ENCODE data around the gene OSBPL9.
"Not testable (repeated sequence)": the region's sequence is repeated elsewhere in the genome, so short reads cannot be mapped to it uniquely, and the experiment has no call there.

OSBPL9 gene

DNA sequence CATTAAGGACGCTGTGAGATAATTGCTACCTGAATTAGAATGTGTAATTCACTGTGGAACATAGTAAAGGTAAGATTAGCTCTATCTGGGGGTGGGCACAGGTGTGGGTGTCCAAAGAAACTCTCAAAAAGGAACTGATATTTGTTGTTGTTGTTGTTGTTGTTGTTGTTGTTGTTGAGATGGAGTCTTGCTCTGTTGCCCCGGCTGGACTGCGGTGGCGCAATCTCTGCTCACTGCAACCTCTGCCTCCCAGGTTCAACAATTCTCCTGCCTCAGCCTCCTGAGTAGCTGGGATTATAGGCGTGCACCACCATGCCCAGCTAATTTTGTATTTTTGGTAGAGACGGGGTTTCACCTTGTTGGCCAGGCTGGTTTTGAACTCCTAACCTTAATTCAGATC lies 6.8 kb upstream of the OSBPL9 start:
- not testable (repeated sequence) for DNase-seq (ENCODE audit: low read depth in 2 of 2)

- DNase-seq (ENCODE audit: low read depth in 2 of 2): no peak
These were observed 6.3 kb upstream of the OSBPL9 start for GRCh38 chr1:51610637-51611036.

- no peak for DNase-seq (ENCODE audit: low read depth in 2 of 2)
These were observed 4.4 kb upstream of the OSBPL9 start for GRCh38 chr1:51612447-51612961.

- no peak for DNase-seq (ENCODE audit: low read depth in 2 of 2)
These were observed 1.1 kb upstream of the OSBPL9 start for GRCh38 chr1:51615780-51616291.

DNA sequence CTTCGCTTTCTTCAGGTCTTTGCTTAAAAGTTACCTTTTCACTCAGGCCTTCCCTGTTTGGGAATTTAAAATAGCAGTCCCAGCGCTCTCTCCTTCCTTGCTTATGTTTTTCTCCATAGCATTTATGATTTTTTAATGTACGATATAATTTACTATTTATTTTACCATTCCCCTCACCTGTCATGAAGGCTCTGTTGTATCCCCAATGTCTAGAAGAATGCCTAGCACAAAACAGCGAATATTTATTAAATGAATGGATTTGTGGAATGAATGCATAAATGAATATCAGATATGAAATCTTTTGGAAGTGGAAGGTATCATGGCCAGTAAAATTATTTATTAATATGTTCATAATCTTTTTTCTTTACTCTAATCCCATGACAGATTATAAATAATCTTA lies 402 bp upstream of the OSBPL9 start:
- DNase-seq (ENCODE audit: low read depth in 2 of 2): no peak

GRCh38 chr1:51618715-51619114 lies 1.8 kb downstream of the OSBPL9 start:
- no peak for DNase-seq (ENCODE audit: low read depth in 2 of 2)

- no peak for DNase-seq (ENCODE audit: low read depth in 2 of 2)
These were observed 3.6 kb downstream of the OSBPL9 start for GRCh38 chr1:51620470-51620869.

- DNase-seq (ENCODE audit: low read depth in 2 of 2): no peak
These were observed 4.3 kb downstream of the OSBPL9 start for GRCh38 chr1:51621161-51621560.

GRCh38 chr1:51621841-51622454 lies 5.1 kb downstream of the OSBPL9 start:
- DNase-seq (ENCODE audit: low read depth in 2 of 2): no peak

DNA sequence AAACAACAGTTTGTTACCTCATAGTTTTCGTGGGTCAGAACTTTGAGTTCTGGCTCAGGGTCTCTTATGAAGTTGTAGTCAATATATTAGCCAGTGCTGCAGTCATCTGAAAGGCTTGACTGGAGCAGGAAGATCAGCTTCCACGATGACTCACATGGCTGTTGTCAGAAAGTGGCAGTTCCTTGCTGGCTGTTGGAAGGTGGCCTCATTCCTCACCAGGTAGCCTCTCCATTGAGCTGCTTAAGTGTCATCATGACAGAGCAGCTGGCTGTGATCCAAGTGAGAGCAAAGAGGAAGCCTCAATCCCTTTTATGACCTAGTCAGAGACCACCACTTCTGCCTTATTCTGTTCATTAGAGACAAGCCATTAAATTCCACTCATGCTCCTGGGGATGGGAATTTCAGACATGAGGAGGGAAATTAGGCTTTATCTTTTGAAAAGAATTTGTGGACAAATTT lies 5.6 kb downstream of the OSBPL9 start:
- DNase-seq (ENCODE audit: low read depth in 2 of 2): no peak

DNA sequence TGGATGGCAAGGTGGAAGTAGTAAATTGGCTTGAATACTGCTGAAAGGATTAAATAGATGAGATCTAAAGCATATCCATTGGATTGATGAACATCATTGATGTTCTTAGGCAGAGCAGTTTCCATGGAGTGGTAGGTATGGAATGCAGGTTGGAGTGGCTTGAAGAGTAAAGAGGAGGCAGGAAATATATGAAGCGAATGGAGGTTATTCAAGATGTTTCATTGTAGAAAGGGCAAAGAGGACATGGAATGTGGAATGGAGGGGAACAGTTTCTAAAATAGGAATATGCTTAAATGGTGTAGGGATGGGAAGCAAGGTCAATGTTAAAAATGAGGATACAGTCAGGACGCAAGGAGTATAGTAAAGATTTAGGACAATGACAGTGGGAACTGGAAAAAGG lies 6.1 kb downstream of the OSBPL9 start:
- no peak for DNase-seq (ENCODE audit: low read depth in 2 of 2)

- no peak for DNase-seq (ENCODE audit: low read depth in 2 of 2)
These were observed 6.6 kb downstream of the OSBPL9 start for GRCh38 chr1:51623450-51623849.

DNA sequence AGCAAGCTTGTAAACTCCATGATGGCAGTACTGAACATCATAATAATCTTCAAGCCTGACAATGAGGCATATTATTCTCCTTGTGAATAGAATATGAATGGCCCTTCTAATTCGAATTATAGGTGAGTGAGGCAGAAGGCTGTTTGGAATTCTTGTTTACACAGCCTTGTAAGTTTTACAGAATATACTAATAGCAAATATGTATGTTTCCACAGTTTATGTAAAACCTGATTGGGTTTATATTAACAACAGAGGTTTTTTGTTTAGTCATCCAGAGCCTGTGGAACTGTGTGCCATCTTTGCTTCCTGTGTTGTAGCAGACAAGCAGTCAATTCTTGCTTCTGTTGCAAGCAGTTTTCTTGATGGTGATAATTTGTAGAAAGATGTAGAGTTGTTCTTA lies 8.0 kb downstream of the OSBPL9 start:
- no peak for DNase-seq (ENCODE audit: low read depth in 2 of 2)

DNA sequence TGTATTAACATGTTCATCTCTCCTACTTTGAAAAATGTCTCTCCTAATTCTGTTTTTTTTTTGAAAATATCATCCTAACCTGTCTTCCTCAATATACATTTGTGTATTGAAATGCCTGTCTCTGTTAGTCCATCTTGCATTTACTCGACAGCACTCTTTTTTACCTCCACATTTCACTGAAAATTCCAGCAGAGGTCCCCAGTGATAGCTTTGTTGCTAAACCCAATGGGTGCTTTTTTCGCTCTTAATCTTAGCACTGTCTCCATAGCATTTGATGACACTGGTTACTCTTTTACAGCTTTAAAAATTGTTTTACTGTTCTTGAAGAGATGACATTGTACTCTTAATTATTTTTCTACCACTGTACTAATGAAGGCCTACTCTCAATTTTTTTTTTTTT lies 10.8 kb downstream of the OSBPL9 start:
- DNase-seq (ENCODE audit: low read depth in 2 of 2): no peak

DNA sequence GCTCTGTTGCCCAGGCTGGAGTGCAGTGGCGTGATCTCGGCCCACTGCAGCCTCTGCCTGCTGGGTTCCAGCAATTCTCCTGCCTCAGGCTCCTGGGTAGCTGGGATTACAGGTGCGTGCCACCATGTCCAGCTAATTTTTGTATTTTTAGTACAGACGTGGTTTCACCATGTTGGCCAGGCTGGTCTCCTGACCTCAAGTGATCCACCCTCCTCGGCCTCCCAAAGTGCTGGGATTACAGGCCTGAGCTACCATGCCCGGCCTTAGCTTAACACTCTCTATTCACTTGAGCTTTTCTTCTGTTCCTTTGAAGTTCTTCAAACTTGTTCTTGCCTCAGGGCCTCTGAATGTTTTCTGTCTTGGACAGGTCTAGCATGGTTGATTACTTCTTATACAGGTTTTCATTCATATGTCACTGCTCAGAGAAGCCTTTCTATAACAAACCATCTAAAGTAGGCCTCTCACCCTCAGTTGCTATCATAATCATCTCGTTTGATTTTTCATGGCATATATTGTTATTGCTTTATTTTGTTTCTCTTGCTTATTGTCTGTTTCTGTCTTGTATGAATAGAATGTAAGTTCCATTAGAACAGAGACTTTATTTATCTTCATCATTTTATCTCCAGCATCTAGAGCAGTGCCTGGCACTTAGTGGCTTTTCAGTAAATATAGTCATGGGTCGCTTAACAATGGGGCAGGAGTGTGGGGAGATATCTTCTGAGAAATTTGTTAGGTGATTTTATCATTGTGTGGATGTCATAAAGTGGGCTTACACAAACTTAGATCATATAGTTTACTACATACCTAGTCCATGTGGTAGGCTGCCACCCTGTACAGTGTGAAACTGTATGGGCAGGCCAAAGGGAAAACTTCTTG lies 12.1 kb downstream of the OSBPL9 start:
- no peak for DNase-seq (ENCODE audit: low read depth in 2 of 2)

DNA sequence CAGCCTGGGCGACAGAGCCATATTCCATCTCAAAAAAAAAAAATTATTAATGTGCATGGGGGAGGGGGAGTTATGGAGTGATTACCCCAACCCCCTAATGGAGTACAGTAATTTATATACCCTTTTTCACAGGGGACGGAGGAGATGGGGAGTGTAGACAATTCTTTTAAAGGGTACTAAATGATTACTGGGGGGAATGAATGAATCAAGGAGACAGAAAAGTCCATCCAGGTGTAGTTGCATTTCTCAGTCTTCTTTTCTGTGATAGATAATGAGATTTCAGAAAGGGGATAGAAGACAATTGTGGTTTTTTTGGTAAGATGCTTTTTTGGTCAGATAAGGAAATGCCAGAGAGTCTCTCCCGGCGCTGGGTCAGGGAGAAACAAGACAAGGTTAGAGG lies 13.0 kb downstream of the OSBPL9 start:
- DNase-seq (ENCODE audit: low read depth in 2 of 2): no peak

DNA sequence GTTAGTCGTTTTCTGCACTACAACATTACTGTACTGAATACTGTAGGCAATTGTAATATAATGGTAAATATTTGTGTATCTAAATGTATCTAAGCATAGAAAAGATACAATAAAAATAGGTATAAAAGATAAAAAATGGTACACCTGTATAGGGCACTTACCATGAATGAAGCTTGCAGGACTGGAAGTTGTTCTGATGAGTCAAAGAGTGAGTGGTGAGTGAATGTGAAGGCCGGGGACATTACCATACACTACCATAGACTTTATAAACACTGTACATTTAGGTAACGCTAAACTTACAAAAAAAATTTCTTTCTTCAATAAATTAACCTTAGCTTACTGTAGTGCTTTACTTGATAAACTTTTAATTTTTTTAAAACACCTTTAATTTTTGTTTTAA lies 13.5 kb downstream of the OSBPL9 start:
- DNase-seq (ENCODE audit: low read depth in 2 of 2): no peak

DNA sequence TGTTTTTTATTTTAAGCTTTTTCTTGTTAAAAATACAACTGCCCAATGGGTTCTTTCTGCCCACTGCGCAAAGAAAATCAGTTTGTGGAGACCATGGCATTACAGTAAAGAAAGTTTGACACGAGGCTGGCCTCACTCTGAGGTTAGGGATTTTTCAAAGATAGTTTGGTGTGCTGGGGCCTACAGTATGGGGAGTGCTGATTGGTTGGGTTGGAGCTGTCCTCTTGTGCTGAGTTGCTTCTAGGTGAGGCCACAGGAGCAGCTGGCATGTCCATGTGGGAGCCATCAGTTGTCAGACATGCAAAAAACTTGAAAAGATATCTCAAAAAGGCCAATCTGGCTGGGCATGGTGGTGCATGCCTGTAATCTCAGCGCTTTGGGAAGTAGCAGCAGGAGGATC lies 14.0 kb downstream of the OSBPL9 start:
- no peak for DNase-seq (ENCODE audit: low read depth in 2 of 2)

GRCh38 chr1:51631747-51632146 lies 14.9 kb downstream of the OSBPL9 start:
- DNase-seq (ENCODE audit: low read depth in 2 of 2): no peak

- no peak for DNase-seq (ENCODE audit: low read depth in 2 of 2)
These were observed 17.7 kb downstream of the OSBPL9 start for GRCh38 chr1:51634618-51635017.

DNA sequence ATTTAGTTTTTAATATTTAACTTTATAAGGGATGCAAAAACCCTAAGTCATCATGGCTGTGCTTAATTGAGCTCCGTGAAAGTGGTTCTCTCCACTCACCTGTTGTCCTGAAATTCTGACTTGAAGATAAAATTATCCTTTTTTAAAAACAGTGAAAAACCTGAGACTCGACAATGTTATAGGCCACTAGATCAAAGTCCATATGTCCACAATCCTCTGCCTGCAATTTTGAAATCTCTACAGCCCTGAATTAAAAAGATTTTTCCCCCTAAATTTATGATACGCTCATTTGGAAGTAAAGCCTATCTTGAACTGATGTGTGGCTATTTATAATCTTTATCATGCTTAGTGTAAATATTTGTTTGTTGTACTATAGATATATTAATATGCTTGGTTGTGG lies 18.7 kb downstream of the OSBPL9 start:
- DNase-seq (ENCODE audit: low read depth in 2 of 2): no peak

DNA sequence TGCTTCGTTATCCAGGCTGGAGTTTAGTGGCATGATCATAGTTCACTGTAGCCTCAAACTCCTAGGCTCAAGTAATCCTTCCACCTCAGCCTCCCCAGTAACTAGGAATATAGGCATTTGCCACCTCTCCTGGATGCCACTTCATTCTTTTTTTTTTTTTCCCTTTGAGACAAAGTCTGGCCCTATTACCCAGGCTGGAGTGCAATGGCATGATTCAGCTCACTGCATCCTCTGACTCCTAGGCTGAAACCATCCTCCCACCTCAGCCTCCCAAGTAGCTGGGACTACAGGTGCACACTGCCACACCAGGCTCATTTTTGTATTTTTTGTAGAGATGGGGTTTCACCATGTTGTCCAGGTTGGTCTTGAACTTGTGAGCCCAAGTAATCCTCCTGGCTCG lies 19.3 kb downstream of the OSBPL9 start:
- DNase-seq (ENCODE audit: low read depth in 2 of 2): no peak
